ENCODE data around the gene CELSR1.

Gene CELSR1

GRCh38 chr22:46421267-46421666 is 116.2 kb downstream of the CELSR1 start:
- H3K4me1 ChIP-seq (ENCODE audit: low read depth, poor library complexity, severe bottlenecking), result no peaks in the 10 kb centered on the region
- TF ChIP-seq CTCF (conservative IDR thresholded peaks at IDR 0.05; ENCODE audit: low read depth, low read length), result no peak
- no peaks in the 10 kb centered on the region for H4K20me1 ChIP-seq (ENCODE audit: insufficient read depth)
- H3K27ac ChIP-seq, result no peak overlapping the region
- no peak overlapping the region for H3K9ac ChIP-seq
- H2AFZ ChIP-seq (ENCODE audit: low read depth), result no peak overlapping the region
- H3K4me2 ChIP-seq, result no peak overlapping the region
- H3K27me3 ChIP-seq (ENCODE audit: insufficient read depth, low read depth), result peaks cover 26% of the 10 kb centered on the region
- no peak overlapping the region for H3K4me3 ChIP-seq (IDR thresholded peaks at IDR 0.05; ENCODE audit: insufficient read depth, low read depth, low read length)
- H3K79me2 ChIP-seq (ENCODE audit: insufficient read depth, low read depth), result no peaks in the 10 kb centered on the region
- no peaks in the 10 kb centered on the region for H3K36me3 ChIP-seq (ENCODE audit: insufficient read depth)

GRCh38 chr22:46419754-46420571 is 117.5 kb downstream of the CELSR1 start:
- no peak overlapping the region for H3K4me2 ChIP-seq
- H3K27ac ChIP-seq, result no peak overlapping the region
- no peaks in the 10 kb centered on the region for H3K36me3 ChIP-seq (ENCODE audit: insufficient read depth)
- no peak overlapping the region for H3K9ac ChIP-seq
- no peaks in the 10 kb centered on the region for H3K79me2 ChIP-seq (ENCODE audit: insufficient read depth, low read depth)
- H3K4me1 ChIP-seq (ENCODE audit: low read depth, poor library complexity, severe bottlenecking), result no peaks in the 10 kb centered on the region
- H4K20me1 ChIP-seq (ENCODE audit: insufficient read depth), result no peaks in the 10 kb centered on the region
- no peak overlapping the region for H3K4me3 ChIP-seq (IDR thresholded peaks at IDR 0.05; ENCODE audit: insufficient read depth, low read depth, low read length)
- TF ChIP-seq CTCF (conservative IDR thresholded peaks at IDR 0.05; ENCODE audit: low read depth, low read length), result no peak
- H3K27me3 ChIP-seq (ENCODE audit: insufficient read depth, low read depth), result peaks cover 29% of the 10 kb centered on the region
- no peak overlapping the region for H2AFZ ChIP-seq (ENCODE audit: low read depth)

- Histone ChIP-seq H3K27me3 (ENCODE audit: insufficient read depth, low read depth) (peaks cover 29% of the 10 kb centered on the region), H3K27ac (no peak overlapping the region), H3K4me2 (no peak overlapping the region), H3K36me3 (ENCODE audit: insufficient read depth) (no peaks in the 10 kb centered on the region), H3K9ac (no peak overlapping the region), H2AFZ (ENCODE audit: low read depth) (no peak overlapping the region), H3K4me3 (IDR thresholded peaks at IDR 0.05; ENCODE audit: insufficient read depth, low read depth, low read length) (no peak overlapping the region), H4K20me1 (ENCODE audit: insufficient read depth) (no peaks in the 10 kb centered on the region), H3K4me1 (ENCODE audit: low read depth, poor library complexity, severe bottlenecking) (no peaks in the 10 kb centered on the region), H3K79me2 (ENCODE audit: insufficient read depth, low read depth) (no peaks in the 10 kb centered on the region)
- TF ChIP-seq CTCF (conservative IDR thresholded peaks at IDR 0.05; ENCODE audit: low read depth, low read length), result no peak
Measured at GRCh38 chr22:46418827-46419226, 118.6 kb downstream of the CELSR1 start.

GRCh38 chr22:46417769-46418168 is 119.7 kb downstream of the CELSR1 start:
- Histone ChIP-seq H3K79me2 (ENCODE audit: insufficient read depth, low read depth) (no peaks in the 10 kb centered on the region), H3K4me2 (no peak overlapping the region), H3K4me3 (IDR thresholded peaks at IDR 0.05; ENCODE audit: insufficient read depth, low read depth, low read length) (no peak overlapping the region), H3K27me3 (ENCODE audit: insufficient read depth, low read depth) (peaks cover 35% of the 10 kb centered on the region), H2AFZ (ENCODE audit: low read depth) (no peak overlapping the region), H3K4me1 (ENCODE audit: low read depth, poor library complexity, severe bottlenecking) (no peaks in the 10 kb centered on the region), H3K27ac (no peak overlapping the region), H3K9ac (no peak overlapping the region), H4K20me1 (ENCODE audit: insufficient read depth) (no peaks in the 10 kb centered on the region), H3K36me3 (ENCODE audit: insufficient read depth) (no peaks in the 10 kb centered on the region)
- no peak for TF ChIP-seq CTCF (conservative IDR thresholded peaks at IDR 0.05; ENCODE audit: low read depth, low read length)
